ENCODE results near the gene ZNF653.

Gene ZNF653

DNA sequence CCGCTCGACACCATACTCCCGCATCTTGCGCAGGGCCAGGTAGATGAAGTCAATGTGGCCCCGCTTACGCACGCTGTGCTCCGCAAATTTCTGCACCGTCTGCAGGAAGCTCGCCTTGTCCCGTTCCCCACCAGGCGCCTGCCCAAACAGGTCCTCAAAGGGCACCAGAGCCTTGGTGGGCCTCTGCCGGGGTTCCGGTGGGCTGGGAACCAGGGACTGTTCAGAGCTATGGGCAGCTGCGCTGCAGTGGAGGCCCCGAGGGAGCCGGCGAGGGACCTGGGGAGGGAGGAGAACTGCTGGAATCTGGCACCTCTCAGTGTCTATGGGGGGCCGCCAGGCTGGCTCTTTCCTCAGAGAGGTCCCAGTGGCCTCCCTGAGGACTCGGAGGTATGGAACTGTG is 8.3 kb upstream of the ZNF653 start:
- no peak for DNase-seq (ENCODE audit: low read depth, low spot score)

DNA sequence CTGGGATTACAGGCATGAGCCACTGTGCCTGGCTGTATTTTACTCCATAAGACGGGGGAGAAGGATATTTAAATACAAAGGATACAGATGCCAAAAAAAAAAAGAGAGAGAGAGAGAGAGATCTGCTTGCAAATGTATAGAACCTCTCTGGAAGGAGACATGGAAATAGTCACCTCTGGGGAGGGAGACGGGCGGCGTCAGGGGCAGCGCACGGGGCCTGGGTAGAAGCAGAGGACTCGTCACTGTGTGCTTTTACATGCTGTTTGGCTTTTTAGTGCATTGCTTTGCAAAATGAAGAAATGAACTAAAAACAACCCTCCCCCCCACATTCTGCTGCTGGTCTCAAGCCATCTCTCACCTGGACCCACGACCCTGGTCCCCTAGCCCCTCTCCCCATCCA is 4.8 kb upstream of the ZNF653 start:
- no peak for DNase-seq (ENCODE audit: low read depth, low spot score)

DNA sequence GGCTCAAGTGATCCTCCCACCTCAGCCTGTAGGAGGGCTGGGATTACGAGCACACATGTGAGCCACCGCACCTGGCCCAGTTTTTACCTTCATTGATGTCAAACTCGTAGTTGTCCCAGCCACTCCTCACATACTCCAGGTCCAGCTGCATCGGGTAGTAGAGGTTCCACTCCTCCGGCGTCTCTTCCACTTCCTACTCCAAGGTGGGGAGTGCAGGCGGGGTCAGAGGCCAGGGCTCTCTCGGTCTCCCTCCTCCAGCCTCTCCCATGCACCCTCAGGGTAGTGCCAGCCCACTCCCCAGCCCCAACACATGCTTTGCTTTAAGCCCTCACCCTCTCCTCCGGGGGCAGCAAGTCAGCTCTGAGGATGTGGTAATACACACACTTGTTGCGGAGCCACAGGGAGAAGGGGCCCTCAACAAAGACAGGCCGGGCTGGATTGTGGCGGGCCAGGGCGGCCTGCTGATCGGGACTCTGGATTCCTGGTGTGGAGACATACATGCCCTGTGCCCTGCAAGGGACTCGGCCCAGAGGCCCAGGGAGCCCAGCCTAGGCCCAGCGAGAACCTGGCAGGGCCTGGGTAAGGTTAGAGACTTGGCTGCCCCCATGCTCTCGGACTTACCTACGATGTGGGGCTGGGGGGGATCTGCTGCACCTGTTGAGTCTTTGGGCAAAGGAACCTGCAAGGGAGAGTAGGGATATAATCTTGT is 1.9 kb upstream of the ZNF653 start:
- no peak for DNase-seq (ENCODE audit: low read depth, low spot score)

DNA sequence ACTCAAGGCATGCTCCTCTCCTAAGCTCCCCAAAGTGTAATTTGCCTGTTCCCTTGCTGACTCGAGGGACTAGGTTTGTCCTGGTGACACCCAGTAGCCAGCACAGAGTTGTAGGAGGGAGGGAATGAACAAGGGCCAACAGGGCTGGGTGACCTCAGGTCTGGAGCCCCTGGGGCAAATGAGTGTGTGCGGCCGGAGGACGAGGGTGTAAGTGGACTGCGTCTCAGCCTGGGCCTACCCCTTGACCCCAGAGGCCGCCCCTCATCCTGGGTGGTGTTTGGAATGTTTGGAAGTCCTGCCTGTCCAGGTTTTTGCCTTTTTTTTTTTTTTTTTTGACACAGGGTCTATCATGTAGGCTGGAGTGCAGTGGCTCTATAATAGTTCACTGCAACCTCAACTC is 1.3 kb upstream of the ZNF653 start:
- DNase-seq (ENCODE audit: low read depth, low spot score), result no peak

DNA sequence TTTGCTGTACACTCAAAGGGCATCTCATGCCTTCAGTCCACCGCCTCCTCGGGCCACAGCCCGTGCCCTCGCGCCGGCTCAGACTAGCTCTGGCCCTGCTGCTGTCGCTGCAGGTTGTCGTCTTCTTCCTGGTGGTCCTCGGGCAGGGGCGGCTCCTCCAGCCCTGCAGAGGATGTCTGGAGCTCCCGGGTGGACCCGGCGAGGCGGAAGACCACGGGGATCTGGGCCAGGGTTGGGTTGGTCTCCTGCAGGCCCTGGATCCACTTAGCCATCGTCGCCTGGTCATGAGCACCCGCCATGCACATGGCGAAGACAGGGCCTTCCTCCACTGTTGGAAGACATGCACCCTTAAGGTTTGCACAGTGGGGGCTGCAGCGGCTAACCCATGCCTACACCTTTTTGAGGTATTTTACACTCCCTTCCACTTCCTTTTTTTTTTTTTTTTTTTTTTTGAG is 489 bp upstream of the ZNF653 start:
- DNase-seq (ENCODE audit: low read depth, low spot score), result no peak

DNA sequence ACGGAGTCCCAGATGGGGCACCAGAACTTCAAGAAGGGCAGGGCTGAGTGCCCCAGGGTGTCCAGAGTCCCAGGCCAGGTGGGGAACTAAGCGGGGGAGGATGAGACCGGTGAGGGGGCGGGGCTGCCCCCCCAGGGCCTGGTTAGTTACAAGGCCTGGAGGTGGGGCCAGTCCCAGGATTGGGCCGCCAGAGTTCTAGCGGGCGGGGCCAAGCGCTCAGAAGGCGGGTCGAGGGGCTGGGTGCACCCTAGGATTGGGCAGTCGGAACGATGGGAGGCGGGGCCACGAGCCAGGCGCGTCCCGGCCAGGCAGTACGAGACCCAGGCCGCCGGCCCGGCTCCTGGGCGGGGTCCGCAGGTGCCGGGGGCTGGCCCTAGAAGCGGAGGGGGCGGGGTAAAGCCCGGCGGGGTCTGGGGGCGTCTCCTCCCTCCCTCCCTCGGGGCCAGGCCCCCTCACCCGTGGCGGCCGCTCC is 571 bp downstream of the ZNF653 start:
- DNase-seq (ENCODE audit: low read depth, low spot score), result peak; percentile 68

DNA sequence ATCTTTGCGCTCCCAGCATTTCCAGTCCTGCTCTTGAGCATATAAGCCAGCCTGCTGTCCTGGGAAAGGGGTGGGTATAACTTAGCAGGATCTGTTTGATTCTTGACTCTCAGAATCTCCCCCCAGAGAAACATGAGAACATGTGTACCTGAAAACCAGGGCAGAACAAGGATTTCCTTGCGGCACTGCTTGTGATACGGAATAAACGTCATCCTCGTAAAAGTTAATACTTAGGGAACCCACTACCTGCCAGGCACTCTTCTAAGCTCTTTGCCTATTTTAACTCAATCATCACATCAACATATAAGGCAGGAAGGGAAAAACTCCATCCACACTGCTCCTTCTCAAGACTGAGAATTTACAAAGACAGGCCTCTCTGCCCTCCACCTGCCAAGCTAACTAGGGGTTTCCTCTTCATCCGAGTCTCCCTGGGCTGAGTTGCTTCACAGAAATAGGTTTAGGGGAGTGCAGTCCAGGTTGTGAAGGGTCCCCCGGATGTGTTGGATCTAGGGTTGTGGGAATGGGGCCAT is 1.1 kb downstream of the ZNF653 start:
- DNase-seq (ENCODE audit: low read depth, low spot score), result no peak

DNA sequence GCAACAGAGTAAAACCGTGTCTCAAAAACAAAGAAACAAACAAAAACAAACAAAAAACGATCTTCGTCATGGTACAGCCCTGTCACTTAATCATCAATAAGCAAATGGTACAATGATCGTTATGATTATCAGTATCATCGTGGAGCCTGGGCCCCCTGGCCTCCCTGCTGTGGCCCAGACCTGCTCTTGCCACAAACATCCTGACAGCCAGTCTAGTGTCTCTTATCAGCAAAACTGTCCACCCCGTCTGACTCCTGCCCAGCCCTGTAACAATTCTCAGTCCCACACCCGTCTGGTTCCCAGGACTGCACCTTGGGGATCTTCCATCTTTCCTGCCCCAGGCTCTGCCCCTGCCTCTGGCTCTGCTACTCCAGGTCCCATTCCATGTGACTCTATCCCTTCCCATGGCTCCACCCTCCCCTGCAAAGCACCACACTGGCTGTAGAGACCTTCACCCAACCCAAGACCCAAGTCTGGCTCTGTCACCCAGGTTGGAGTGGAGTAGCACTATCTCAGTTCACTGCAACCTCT is 5.7 kb downstream of the ZNF653 start:
- DNase-seq (ENCODE audit: low read depth, low spot score), result no peak

DNA sequence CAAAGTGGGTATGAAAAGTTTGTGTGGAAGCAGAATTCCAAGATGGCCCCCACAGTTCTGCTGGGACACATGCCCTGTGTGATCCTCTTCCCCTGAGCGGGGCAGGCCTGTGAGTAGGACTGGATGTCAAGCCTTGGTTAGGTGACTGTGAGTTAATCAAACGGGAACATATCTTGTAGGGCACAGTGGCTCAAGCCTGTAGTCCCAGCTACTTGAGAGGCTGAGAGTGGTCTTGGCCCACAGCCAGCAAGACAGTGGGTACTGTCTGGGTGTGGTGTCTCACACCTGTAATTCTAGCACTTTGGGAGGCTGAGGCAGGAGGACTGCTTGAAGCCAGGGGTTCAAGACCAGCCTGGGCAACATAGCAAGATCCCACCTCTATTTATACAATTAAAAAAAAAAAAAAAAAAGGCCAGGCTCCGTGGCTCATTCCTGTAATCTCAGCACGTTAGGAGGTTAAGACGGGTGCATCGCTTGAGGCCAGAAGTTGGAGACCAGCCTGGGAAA is 6.4 kb downstream of the ZNF653 start:
- DNase-seq (ENCODE audit: low read depth, low spot score), result no peak

DNA sequence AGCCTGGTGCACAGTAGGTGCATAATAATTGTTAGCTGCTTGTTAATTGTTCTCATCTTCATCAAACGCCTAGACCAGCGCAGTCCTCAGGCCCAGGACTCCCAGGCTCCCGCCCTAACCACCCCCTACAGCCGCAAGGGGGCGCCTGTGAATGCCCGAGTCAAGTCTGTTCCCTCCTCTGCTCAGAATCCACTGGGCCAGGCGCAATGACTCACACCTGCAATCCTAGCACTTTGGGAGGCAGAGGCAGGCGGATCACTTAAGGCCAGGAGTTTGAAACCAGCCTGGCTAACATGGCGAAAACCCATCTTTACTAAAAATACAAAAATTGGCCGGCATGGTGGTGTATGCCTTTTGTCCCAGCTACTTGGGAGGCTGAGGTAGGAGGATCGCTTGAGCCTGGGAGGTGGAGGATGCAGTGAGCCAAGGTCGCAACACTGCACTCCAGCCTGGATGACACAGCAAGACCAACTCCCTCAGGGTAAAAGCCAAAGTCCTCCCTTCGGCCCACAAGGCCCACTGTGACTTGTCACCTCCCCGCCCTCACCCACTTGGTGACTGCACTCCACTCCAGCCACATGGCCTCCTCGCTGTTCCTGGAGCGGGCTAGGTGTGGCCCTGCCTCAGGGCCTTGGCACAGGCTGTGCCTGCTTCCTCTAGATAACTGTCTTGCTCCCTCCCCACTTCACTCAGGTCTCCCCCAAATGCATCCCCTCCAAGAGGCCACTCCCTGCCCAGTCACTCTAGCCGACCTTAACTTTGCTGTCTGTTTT is 9.1 kb downstream of the ZNF653 start:
- no peak for DNase-seq (ENCODE audit: low read depth, low spot score)

DNA sequence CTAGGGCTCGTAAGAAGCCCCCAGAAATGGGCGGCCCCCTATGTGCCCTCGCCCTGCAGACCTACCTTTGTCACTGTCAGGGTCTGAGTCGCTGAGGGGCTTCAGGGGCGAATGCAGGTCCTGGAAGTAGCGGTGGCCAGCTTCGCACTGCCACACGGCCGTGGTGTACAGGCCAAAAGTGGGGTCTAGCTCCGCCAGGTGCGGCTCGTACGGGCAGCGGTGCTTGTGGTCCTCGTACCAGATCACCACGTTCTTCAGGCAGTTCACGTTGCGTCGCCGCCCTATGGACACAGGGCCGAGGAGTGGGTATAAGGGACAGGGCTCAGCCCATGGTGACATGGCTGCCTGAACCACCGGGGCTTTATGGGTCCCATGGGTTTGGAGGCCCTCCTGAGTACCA is 9.8 kb downstream of the ZNF653 start:
- DNase-seq (ENCODE audit: low read depth, low spot score), result no peak

DNA sequence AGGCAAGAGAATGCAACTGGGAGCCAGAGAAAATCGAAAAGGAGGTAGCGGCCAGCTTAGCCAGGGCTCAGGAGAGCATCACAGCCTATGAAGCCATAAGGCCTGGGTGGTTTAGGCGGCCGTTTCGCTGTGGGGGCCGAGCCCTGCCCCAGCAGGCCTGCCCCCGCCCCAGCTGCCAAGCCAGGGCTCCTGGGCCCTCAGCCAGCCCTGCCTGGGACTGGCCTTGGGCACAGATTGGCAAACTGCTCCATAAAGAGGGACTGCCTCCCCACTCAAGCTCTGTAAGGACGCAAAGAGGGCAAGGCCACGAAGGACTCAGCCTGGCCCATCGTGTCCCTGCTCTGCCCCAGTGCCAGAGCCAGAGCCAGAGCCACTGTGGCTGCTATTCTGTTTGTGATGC is 10.2 kb downstream of the ZNF653 start:
- DNase-seq (ENCODE audit: low read depth, low spot score), result no peak

DNA sequence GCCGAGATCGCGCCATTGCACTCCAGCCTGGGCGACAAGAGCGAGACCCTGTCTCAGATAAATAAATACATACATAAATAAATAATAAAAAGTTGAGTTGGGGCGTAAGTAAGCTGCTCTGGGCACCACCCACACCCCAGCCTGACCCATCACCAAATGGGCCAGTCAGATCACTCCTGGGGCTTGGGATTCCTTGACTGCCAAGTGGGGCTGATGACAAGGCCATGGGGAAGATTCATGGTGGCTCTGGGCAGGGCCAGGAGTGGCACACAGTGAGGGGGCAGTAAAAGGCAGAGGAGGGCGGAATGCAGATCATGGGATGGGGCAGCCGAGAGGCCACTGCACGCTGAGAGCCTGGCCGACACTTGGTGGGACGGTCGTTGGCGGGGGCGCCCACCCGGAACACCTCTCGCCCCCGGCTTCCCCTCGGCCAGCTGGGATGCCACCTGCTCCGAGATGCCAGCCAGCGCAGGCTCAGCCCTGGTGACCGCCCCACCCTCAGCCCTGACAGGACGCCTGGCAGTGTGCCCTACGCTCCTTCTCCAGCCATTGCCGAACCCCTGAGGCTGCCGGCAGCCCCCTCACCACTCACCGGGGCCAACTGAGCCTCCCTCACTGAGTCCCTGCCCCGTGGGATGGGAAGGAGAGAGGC is 10.9 kb downstream of the ZNF653 start:
- no peak for DNase-seq (ENCODE audit: low read depth, low spot score)

DNA sequence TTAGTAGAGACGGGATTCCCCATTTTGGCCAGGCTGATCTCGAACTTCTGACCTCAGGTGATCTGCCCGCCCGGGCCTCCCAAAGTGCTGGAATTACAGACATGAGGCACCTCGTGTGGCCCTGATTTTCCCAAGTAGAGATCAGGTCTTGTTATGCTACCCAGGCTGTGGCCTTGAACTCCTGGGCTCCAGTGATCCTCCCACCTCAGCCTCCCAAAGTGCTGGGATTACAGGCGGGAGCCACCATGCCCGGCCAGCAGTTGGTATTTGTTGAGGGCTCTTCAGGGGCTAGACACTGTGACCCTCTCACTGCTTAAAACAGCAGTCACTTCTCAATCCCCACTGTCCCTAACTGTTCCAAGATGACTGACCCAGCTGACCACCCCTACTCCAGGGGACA is 16.3 kb downstream of the ZNF653 start:
- no peak for DNase-seq (ENCODE audit: low read depth, low spot score)

DNA sequence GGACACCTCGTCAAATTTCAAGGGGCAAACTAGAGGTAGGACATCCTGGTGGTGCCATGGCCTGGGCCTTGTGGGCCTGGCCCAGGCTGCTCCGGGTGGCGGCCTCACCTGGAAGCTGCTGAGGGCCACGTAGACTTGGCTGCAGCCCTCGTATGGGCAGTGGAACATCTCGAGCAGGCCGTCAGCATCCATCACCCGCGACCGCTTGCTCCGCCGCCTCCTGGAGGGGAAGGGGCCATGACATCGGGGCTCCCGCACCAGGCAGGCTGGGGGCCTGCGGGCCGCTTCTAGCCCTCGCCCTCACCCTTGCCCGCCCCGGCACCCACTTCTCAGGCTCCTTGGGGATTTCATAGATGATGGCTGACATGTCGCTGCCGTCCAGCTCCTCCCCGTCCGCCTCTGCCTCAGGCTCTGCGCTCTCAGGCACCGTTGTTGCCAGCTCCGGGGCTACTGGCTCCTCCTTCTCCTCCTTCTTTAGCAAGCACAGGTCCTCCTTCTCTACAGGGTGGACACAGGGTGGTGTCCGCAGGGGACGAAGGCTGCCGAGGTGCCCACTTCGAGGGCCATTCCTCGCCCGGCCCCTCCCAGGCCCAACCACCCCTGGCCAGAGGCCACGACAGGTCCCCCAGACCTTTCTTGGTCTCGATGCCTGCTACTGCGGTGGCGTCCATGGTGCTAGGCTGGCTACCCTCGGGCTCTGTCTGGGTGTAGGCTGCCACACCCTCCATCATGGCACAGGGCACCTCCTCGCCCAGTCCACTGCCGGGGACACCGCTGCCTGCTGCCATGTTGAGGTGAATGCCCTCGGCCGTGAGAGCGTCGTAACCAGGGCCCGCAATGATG is 18.8 kb downstream of the ZNF653 start:
- DNase-seq (ENCODE audit: low read depth, low spot score), result no peak

DNA sequence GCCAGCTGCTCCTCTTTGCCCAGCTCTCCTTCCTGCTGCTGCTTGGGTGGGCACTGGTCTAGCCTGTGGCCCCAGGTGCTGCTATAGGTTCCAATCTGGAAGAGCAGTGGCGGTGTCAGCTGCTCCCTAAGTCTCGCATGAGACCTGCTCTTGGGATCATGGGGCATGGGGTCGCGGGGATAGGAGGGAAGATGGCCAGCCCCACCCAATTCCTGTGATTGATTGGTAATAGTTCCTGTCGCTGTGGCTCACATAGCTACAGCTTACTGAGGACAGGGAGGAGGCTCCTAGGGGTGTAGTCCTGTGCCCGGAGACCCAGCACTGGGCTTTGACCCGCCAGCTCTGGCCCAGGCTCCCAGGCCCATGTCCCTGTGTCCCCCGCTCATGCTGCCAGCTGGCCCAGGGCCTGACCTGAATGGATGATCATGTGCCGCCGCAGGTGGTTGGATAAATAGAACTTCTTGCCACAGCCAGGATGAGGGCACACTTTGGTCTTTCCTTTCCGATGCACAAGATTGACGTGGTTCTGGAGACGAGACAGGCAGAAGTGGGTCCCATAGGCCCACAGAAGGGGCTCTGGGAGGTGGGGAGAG is 20.3 kb downstream of the ZNF653 start:
- DNase-seq (ENCODE audit: low read depth, low spot score), result no peak

DNA sequence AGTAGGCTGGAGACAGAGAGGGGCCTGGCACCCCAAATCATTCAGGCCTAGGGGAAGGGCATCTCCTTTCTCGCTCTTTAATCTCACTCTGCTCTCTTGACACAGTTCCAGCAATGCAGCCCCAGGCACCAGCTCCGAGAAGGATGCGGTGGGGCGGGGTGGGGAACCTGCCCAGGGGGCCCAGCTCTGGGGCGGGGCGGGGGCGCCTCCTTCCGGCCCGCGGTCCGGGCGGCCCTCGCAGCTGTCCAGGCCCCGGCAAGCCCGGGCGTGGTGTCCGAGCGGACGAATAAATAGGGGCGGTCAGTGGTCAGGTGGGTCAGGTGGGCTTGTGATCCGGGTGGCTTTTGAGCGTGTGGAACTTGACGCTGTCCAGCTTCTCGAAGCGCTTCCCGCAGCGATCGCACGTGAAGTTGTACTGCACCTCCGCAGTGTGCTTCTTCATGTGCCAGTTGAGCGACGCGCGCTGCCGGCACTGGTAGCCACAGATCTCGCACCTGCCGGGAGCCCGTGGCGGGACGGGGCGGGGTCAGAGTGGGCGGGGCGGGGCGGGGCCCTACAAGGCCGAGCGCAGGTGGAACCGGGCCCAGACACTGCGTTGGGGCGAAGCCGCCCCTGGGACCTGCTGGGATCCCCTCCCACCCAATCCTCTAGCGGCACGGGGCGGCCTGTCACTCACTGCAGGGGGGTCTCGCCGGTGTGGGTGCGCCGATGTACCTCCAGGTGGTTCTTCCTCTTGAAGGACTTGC is 22.1 kb downstream of the ZNF653 start:
- no peak for DNase-seq (ENCODE audit: low read depth, low spot score)

DNA sequence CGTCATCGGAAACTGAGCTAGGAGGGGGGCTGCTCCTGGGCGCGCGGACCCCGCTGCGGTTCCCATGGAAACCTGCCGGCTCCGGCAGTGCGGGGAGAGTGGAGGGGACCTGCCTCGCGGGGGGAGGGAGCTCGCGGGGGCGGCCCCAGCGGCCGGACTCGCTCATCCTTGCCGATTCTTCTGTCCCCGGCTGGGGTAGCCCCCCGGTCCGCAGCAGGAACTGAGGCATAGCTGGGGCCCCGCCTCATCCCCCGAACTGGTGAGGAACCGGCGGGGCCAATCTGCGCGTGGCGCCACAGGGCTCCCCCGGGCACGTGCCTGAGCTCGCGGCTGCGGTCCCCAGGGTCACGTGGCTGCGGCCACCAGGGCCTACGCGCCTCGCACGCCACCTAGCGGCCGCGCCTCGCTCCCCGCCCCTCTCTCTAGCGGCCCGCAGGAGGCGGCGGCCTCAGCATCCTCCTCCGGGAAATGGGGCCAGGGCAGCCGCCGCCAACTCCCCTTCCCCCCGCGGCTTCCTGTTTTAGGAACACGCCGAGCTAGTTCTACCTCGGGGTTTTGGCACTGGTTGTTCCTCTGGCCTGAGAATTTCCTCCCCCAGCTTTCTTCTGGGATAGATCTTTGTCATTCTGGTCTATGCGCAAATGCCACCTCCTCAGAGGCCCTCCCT is 23.1 kb downstream of the ZNF653 start:
- peak; percentile 31 for DNase-seq (ENCODE audit: low read depth, low spot score)
